GM19023 (cell line): Measurements from ENCODE around the gene ZSCAN30.
A peak's percentile ranks its signal among the peaks of the same experiment; 100 is the strongest.
"Not testable (repeated sequence)": the region's sequence is repeated elsewhere in the genome, so short reads cannot be mapped to it uniquely, and the experiment has no call there.

Experiments used
- ATAC-seq: cut with Tn5 transposase; IDR thresholded peaks from one replicate; pipeline ENCODE4 v1.9.1; 2021; ENCODE audit warnings: mild to moderate bottlenecking, moderate library complexity; ENCODE audit not compliant: unreplicated experiment

The ZSCAN30 gene

GRCh38 chr18:35239314-35239713 lies 50.7 kb downstream of the ZSCAN30 start:
- ATAC-seq = no peak

DNA sequence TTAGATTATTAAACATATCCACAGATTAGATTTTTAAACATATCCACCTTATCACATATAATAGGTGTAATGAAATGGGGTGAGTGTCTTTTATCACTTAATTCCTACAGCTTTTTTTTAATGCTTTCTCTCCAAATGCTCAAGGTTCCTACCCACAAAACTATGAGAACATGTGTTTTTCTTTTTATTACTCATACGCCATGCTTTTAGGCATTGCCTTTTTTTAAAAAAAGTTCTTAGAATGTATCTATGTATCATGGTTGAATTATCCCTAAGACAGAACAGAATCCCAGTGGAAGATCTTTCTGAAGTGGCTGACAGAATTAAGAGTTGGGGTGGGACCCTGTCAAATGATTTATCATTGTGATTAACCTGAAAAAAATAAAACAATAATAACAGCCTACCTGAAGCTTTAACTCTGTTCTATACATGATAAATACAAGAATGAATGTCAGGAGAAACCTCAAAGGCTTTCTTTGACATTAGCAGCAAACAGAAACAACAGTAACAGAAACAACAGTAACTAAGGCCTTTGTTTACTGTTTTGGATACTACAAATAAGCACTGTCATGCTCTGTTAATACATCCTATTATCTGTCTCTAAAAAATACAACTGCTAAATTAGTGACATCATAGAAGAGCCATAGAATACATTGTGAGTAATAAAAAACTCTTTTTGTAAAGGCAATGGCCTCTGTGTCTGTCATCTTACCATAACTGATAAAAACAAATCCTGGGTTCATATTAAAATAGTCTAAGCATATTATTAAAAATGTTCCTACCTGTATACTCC lies 53.3 kb downstream of the ZSCAN30 start:
- ATAC-seq = no peak

GRCh38 chr18:35231052-35231451 lies 59.0 kb downstream of the ZSCAN30 start:
- ATAC-seq = peak; percentile 84

- ATAC-seq = no peak
Observed at GRCh38 chr18:35227254-35227653, 62.8 kb downstream of the ZSCAN30 start.

DNA sequence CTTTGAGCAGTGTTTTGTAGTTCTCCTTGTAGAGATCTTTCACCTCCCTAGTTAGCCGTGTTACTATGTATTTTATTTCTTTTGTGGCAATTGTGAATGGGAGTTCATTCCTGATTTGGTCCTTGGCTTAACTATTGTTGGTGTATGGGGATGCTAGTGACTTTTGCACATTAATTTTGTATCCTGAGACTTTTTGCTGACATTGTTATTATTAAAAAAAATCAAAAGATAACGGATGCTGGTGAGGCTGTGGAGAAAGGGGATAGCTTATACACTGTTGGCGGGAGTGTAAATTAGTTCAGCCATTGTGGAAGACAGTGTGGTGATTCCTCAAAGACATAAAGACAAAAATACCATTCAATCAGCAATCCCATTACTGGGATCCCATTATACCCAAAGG lies 66.2 kb downstream of the ZSCAN30 start:
- ATAC-seq = no peak

- no peak for ATAC-seq
Observed at GRCh38 chr18:35220424-35220823, 69.6 kb downstream of the ZSCAN30 start.

DNA sequence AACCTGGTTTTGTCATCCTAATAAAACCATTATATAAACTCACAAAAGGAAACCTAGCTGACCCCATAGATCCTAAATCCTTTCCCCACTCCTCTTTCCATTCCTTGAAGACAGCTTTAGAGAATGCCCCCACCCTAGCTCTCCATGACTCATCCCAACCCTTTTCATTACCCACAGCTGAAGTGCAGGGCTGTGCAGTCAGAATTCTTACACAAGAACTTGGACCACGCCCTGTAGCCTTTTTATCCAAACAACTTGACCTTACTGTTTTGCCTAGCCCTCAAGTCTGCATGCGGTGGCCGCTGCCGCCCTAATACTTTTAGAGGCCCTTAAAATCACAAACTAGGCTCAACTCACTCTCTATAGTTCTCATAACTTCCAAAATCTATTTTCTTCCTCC lies 70.7 kb downstream of the ZSCAN30 start:
- ATAC-seq = not testable (repeated sequence)

DNA sequence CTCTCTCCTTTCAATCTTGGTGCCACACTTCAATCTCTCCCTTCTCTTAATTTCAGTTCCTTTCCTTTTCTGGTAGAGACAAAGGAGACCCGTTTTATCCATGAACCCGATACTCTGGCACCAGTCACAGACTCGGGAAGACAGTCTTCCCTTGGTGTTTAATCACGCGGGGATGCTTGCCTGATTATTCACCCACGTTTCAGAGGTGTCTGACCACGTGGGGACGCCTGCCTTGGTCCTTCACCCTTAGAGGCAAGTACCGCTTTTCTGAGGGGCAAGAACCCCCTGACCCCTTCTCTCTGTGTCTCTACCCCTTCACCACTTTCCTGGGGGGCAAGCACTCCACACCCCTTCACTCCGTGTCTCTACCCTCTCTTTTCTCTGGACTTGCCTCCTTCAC lies 73.4 kb downstream of the ZSCAN30 start:
- ATAC-seq = not testable (repeated sequence)

DNA sequence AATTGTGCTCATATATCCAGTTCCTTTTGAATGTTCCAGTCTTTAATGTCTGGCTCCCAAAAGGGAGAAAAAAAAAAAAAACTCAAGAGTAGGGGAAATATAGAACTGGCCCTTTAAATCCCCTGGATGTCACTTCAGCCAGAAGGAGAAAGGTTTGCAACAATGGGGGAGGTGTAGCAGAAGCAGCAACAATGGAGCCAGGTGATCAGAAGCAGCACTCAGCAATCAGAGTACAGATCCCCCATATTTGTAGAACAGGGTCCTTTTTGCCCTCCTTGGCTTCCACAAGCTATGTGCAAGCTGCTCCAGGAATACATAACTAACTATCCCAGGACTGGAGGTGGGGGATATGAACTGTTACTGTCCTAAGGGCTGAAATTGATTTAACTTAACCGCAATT lies 75.0 kb downstream of the ZSCAN30 start:
- no peak for ATAC-seq

GRCh38 chr18:35205746-35206458 lies 84.1 kb downstream of the ZSCAN30 start:
- not testable (repeated sequence) for ATAC-seq

DNA sequence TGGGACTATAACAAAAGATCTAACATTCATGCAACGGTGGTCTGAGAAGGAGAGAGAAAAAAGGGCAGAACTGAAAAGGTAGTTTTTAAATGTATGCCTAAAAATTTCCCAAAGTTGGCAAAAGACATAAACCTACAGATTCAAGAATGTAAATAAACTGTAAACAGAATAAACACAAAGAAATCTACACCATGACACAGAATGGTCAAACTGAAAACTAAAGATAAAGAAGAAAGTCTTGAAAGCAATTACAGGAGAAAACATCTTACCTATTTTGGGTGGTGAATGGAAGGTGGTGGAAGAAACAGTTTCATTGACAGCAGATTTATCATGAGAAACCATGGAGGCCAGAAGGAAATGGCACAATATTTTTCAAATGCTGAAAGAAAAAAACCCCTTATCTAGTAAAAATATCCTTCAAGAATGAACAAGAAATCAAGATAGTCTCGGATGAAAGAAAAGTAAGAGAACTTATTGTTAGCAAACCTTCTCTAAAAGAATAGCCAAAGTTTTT lies 84.8 kb downstream of the ZSCAN30 start:
- no peak for ATAC-seq

GRCh38 chr18:35203067-35203466 lies 87.0 kb downstream of the ZSCAN30 start:
- no peak for ATAC-seq

GRCh38 chr18:35201256-35201931 lies 88.6 kb downstream of the ZSCAN30 start:
- ATAC-seq = no peak
